OCI-LY1 (cell line): ENCODE data around the gene TOR4A.

Experiments
- H2AFZ ChIP-seq: fragments of 200-600 bp; sonication (generic), shearing (Covaris generic); 2 replicates; pipeline ENCODE4 v1.6.0; 2014; ENCODE audit warnings: antibody characterized with exemption, mild to moderate bottlenecking, low read length
- H3F3A ChIP-seq: fragments of 200-600 bp; sonication (generic), shearing (Covaris generic); 2 replicates; pipeline ENCODE4 v1.6.0; 2014; ENCODE audit warnings: mild to moderate bottlenecking, antibody characterized with exemption, low read length, moderate library complexity; ENCODE audit not compliant: insufficient read depth
- H3K27ac ChIP-seq: fragments of 200-600 bp; sonication (generic); 2 replicates; pipeline ENCODE4 v1.5.1; 2014; ENCODE audit warnings: low read length, mixed run types, mild to moderate bottlenecking, low read depth; ENCODE audit not compliant: poor library complexity, severe bottlenecking
- H3K27me3 ChIP-seq: fragments of 200-600 bp; sonication (generic); 2 replicates; pipeline ENCODE4 v1.6.0; 2014; ENCODE audit warnings: antibody characterized with exemption, mild to moderate bottlenecking, low read length, moderate library complexity; ENCODE audit not compliant: insufficient read depth
- H3K36me3 ChIP-seq: fragments of 200-600 bp; sonication (generic); 2 replicates; pipeline ENCODE4 v1.6.1; 2014; ENCODE audit warnings: mild to moderate bottlenecking, antibody characterized with exemption, low read length, moderate library complexity, mixed read lengths; ENCODE audit not compliant: insufficient read depth
- H3K4me1 ChIP-seq: fragments of 200-600 bp; sonication (generic); 2 replicates; pipeline ENCODE4 v1.5.1; 2014; ENCODE audit warnings: mild to moderate bottlenecking, low read length, moderate library complexity; ENCODE audit not compliant: insufficient read depth, severe bottlenecking
- H3K4me2 ChIP-seq: fragments of 200-600 bp; sonication (generic), shearing (Covaris generic); 2 replicates; pipeline ENCODE4 v1.6.1; 2014; ENCODE audit warnings: low read length
- H3K4me3 ChIP-seq: fragments of 200-600 bp; sonication (generic); 2 replicates; pipeline ENCODE4 v1.5.1; 2014; ENCODE audit warnings: low read length, low read depth, mild to moderate bottlenecking, mixed read lengths; ENCODE audit not compliant: poor library complexity, severe bottlenecking
- H3K79me2 ChIP-seq: fragments of 200-600 bp; shearing (Covaris generic); 2 replicates; pipeline ENCODE4 v1.6.1; 2016; ENCODE audit warnings: mixed run types, low read length, mixed read lengths; ENCODE audit not compliant: insufficient read depth
- H3K9ac ChIP-seq: fragments of 200-600 bp; sonication (generic), shearing (Covaris generic); 2 replicates; pipeline ENCODE4 v1.6.1; 2014; ENCODE audit warnings: mild to moderate bottlenecking, low read length, mixed read lengths
- H3K9me2 ChIP-seq: fragments of 200-600 bp; sonication (generic), shearing (Covaris generic); 2 replicates; pipeline ENCODE4 v1.6.1; 2014; ENCODE audit warnings: low read depth, mild to moderate bottlenecking, low read length, mixed read lengths
- H3K9me3 ChIP-seq: fragments of 200-600 bp; shearing (Covaris generic); 2 replicates; pipeline ENCODE4 v1.6.1; 2014; ENCODE audit warnings: low read length, mixed read lengths
- H4K20me1 ChIP-seq: fragments of 200-600 bp; sonication (generic), shearing (Covaris generic); 2 replicates; pipeline ENCODE4 v1.6.0; 2016; ENCODE audit warnings: mild to moderate bottlenecking, low read length; ENCODE audit not compliant: insufficient read depth
- CTCF ChIP-seq: fragments of 200-600 bp; sonication (generic), shearing (Covaris generic); IDR thresholded peaks from 2 replicates; pipeline ENCODE4 v1.5.1; 2017; ENCODE audit warnings: mild to moderate bottlenecking, antibody characterized with exemption, low read length, moderate library complexity, mixed read lengths
- EZH2 ChIP-seq: fragments of 200-600 bp; sonication (generic), shearing (Covaris generic); IDR thresholded peaks from 2 replicates; pipeline ENCODE4 v1.8.0; 2017; ENCODE audit warnings: borderline replicate concordance, mixed run types, mild to moderate bottlenecking, antibody characterized with exemption, low read length, moderate library complexity, mixed read lengths

TOR4A gene

GRCh38 chr9:137305798-137306065 lies 28.2 kb downstream of the TOR4A start:
- Histone ChIP-seq H3K27ac (no peak overlapping the region), H3K9ac (no peak overlapping the region), H4K20me1 (no peaks in the 10 kb centered on the region), H3K9me2 (no peaks in the 10 kb centered on the region), H3K27me3 (peaks cover 13% of the 10 kb centered on the region; the same call in 1 of the 2 replicates), H3K79me2 (no peaks in the 10 kb centered on the region), H3K4me2 (no peak overlapping the region), H2AFZ (no peak overlapping the region), H3K4me1 (peaks cover 10% of the 10 kb centered on the region), H3K36me3 (no peaks in the 10 kb centered on the region), H3F3A (peaks cover 6% of the 10 kb centered on the region; the same call in 1 of the 2 replicates), H3K9me3 (no peaks in the 10 kb centered on the region), H3K4me3 (no peak overlapping the region)
- TF ChIP-seq CTCF (no peak), EZH2 (no peak)

- Histone ChIP-seq H3K4me1 (peaks cover 5% of the 10 kb centered on the region), H3K9ac (no peak overlapping the region)
Observed at GRCh38 chr9:137306066-137306849, 28.7 kb downstream of the TOR4A start.

GRCh38 chr9:137306850-137307254 lies 29.3 kb downstream of the TOR4A start:
- no peak overlapping the region for H3K27ac ChIP-seq
- H3K4me3 ChIP-seq = no peak overlapping the region
- no peak overlapping the region for H3K4me2 ChIP-seq
- H3K9me2 ChIP-seq = no peaks in the 10 kb centered on the region
- peaks cover 13% of the 10 kb centered on the region; the same call in 1 of the 2 replicates for H3K27me3 ChIP-seq
- H3K79me2 ChIP-seq = no peaks in the 10 kb centered on the region
- peaks cover 6% of the 10 kb centered on the region; the same call in 1 of the 2 replicates for H3F3A ChIP-seq
- no peaks in the 10 kb centered on the region for H4K20me1 ChIP-seq
- H3K36me3 ChIP-seq = no peaks in the 10 kb centered on the region
- no peaks in the 10 kb centered on the region for H3K4me1 ChIP-seq
- TF ChIP-seq CTCF (no peak), EZH2 (no peak)
- H3K9ac ChIP-seq = no peak overlapping the region
- no peaks in the 10 kb centered on the region for H3K9me3 ChIP-seq
- H2AFZ ChIP-seq = no peak overlapping the region

More at GRCh38 chr9:137306066-137306849, 28.7 kb downstream of the TOR4A start:
- Histone ChIP-seq H2AFZ (no peak overlapping the region), H3K27me3 (peaks cover 13% of the 10 kb centered on the region; the same call in 1 of the 2 replicates), H3K27ac (no peak overlapping the region), H3F3A (peaks cover 6% of the 10 kb centered on the region; the same call in 1 of the 2 replicates), H3K36me3 (no peaks in the 10 kb centered on the region), H4K20me1 (no peaks in the 10 kb centered on the region), H3K9me2 (no peaks in the 10 kb centered on the region), H3K4me3 (no peak overlapping the region), H3K9me3 (no peaks in the 10 kb centered on the region), H3K4me2 (no peak overlapping the region), H3K79me2 (no peaks in the 10 kb centered on the region)
- no peak for TF ChIP-seq CTCF
- no peak for TF ChIP-seq EZH2
